GM12892 (cell line): ENCODE results near the gene ZC3H8.

ENCODE experiments used
- POLR2A ChIP-seq: IDR thresholded peaks from 2 replicates; pipeline ENCODE4 v1.6.1; 2011; ENCODE audit warnings: low read depth, low read length, control low read depth
- POLR2AphosphoS5 ChIP-seq: IDR thresholded peaks from 2 replicates; pipeline ENCODE4 v1.6.1; 2011; ENCODE audit warnings: low read depth, low read length, control low read depth

GRCh38 chr2:112290088-112290487 is 35.2 kb upstream of the ZC3H8 start:
- no peak for TF ChIP-seq POLR2A
- TF ChIP-seq POLR2AphosphoS5: no peak
